ENCODE data around the gene ZNF653.

Gene ZNF653

GRCh38 chr19:11510444-11510843, 4.8 kb upstream of the ZNF653 start:
- H3K27ac ChIP-seq: no peak overlapping the region
- no peak for TF ChIP-seq CTCF (IDR thresholded peaks at IDR 0.05)
- no peak for TF ChIP-seq ZFX (IDR thresholded peaks at IDR 0.05; ENCODE audit: borderline replicate concordance)

- H3K27ac ChIP-seq: peak overlapping the region; percentile 96; the same call in 1 of the 2 replicates
- TF ChIP-seq ZFX (IDR thresholded peaks at IDR 0.05; ENCODE audit: borderline replicate concordance) (no peak), CTCF (IDR thresholded peaks at IDR 0.05) (no peak)
These were observed 1.9 kb upstream of the ZNF653 start for GRCh38 chr19:11507370-11508078.

GRCh38 chr19:11506967-11507366, 1.3 kb upstream of the ZNF653 start:
- peak overlapping the region; percentile 96 for H3K27ac ChIP-seq
- TF ChIP-seq CTCF (IDR thresholded peaks at IDR 0.05): no peak
- TF ChIP-seq ZFX (IDR thresholded peaks at IDR 0.05; ENCODE audit: borderline replicate concordance): no peak

GRCh38 chr19:11506101-11506555, 489 bp upstream of the ZNF653 start:
- TF ChIP-seq ZFX (IDR thresholded peaks at IDR 0.05; ENCODE audit: borderline replicate concordance) (no peak), CTCF (IDR thresholded peaks at IDR 0.05) (no peak)
- peak overlapping the region; percentile 96 for H3K27ac ChIP-seq

GRCh38 chr19:11505032-11505503, 571 bp downstream of the ZNF653 start:
- TF ChIP-seq ZFX (IDR thresholded peaks at IDR 0.05; ENCODE audit: borderline replicate concordance) (no peak), CTCF (IDR thresholded peaks at IDR 0.05) (no peak)
- peak overlapping the region; percentile 96 for H3K27ac ChIP-seq

GRCh38 chr19:11504502-11505031, 1.1 kb downstream of the ZNF653 start:
- TF ChIP-seq CTCF (IDR thresholded peaks at IDR 0.05): no peak
- no peak for TF ChIP-seq ZFX (IDR thresholded peaks at IDR 0.05; ENCODE audit: borderline replicate concordance)
- peak overlapping the region; percentile 96 for H3K27ac ChIP-seq

GRCh38 chr19:11499890-11500420, 5.7 kb downstream of the ZNF653 start:
- TF ChIP-seq ZFX (IDR thresholded peaks at IDR 0.05; ENCODE audit: borderline replicate concordance): no peak
- TF ChIP-seq CTCF (IDR thresholded peaks at IDR 0.05): no peak

More at GRCh38 chr19:11499890-11500420, 5.7 kb downstream of the ZNF653 start:
- no peak overlapping the region for H3K27ac ChIP-seq
